Muscle of leg (tissue), 11 donors: ENCODE results near the gene GLB1L. TPM values are rescaled to one million over a fixed set of nuclear protein-coding genes. Genes with fewer than 3 reads are reported as not detected.
"Not testable (repeated sequence)": the region's sequence is repeated elsewhere in the genome, so short reads cannot be mapped to it uniquely, and the experiment has no call there.

Experiments used
- DNase-seq: peaks from one replicate; pipeline ENCODE4 v3.0.0; 2013
- H3K27ac ChIP-seq: one replicate; pipeline ENCODE4 v1.5.1; 2013; ENCODE audit warnings: mild to moderate bottlenecking, low read length, control low read depth
- H3K27me3 ChIP-seq: one replicate; pipeline ENCODE4 v1.6.1; 2013; ENCODE audit warnings: low read length; ENCODE audit not compliant: control insufficient read depth, insufficient read depth
- H3K36me3 ChIP-seq: one replicate; pipeline ENCODE4 v1.6.1; 2013; ENCODE audit warnings: low read length; ENCODE audit not compliant: control insufficient read depth, insufficient read depth
- H3K4me1 ChIP-seq: one replicate; pipeline ENCODE4 v1.6.1; 2013; ENCODE audit warnings: low read length; ENCODE audit not compliant: control insufficient read depth, insufficient read depth
- H3K4me3 ChIP-seq: one replicate; pipeline ENCODE4 v1.5.1; 2013; ENCODE audit warnings: low read length, control low read depth
- H3K9me3 ChIP-seq: replicated peaks from 2 replicates; pipeline ENCODE4 v1.6.1; 2013; ENCODE audit warnings: low read depth, low read length; ENCODE audit not compliant: control insufficient read depth
- WGBS: methylation state at CpG from one replicate; pipeline ENCODE4 v1.1.5; 2013; ENCODE audit warnings: missing lambda C conversion rate; ENCODE audit not compliant: insufficient coverage; 5-methylcytosine and 5-hydroxymethylcytosine counted together
- polyA plus RNA-seq, 8 donors: library from polyadenylated mRNA; unstranded; fragments of 120-200 nt; gene quantifications; one replicate each; pipeline versions ENCODE4 v1.2.1 to v1.2.3, GENCODE V29; 2013; ENCODE audit warnings: inconsistent platforms in 1 of 8, low replicate concordance in 1 of 8; ENCODE audit not compliant: insufficient read length in 8 of 8, insufficient read depth in 1 of 8
- total RNA-seq: library from RNA; stranded (reverse); fragments of 120-200 nt; gene quantifications from one replicate; pipeline ENCODE4 v1.2.4, GENCODE V29; 2013

GLB1L gene
- total and polyA plus RNA-seq, 9 donors = 3.3 to 9.9 (median 6.0) TPM

DNA sequence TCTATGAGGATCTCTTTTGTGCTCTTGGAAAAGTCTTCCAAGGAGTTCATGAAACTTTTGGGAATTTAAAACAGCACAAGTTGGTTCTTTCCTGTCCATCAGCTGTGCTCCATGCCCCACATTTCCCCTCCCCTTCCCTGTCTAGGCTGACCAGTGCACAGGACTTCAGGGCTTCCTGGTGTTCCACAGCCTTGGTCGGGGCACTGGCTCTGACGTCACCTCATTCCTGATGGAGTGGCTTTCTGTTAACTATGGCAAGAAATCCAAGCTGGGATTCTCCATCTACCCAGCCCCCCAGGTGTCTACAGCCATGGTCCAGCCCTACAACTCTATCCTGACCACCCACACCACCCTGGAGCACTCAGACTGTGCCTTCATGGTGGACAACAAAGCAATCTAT is 25.8 kb upstream of the GLB1L start:
- Histone ChIP-seq H3K4me3 (no peak overlapping the region), H3K27ac (no peak overlapping the region), H3K9me3 (no peaks in the 10 kb centered on the region), H3K36me3 (no peaks in the 10 kb centered on the region), H3K4me1 (peaks cover 7% of the 10 kb centered on the region), H3K27me3 (peaks cover 15% of the 10 kb centered on the region)
- no peak for DNase-seq
- 80% methylated on average over 1 of the region's 2 CpGs for WGBS

DNA sequence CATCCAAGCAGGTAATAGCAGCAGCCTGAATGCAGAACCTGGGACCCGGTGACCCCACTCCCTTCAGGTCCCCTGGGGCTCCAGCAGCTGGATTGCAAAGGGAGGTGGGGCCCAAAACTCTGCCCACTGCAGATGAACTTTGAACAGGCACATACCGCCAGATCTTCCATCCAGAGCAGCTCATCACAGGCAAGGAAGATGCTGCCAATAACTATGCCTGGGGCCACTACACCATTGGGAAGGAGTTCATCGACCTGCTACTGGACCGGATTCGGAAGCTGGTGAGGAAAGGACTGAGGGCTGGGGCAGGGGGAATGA is 24.8 kb upstream of the GLB1L start:
- 92% methylated on average over 5 of the region's 5 CpGs for WGBS
- Histone ChIP-seq H3K36me3 (no peaks in the 10 kb centered on the region), H3K9me3 (no peaks in the 10 kb centered on the region), H3K4me1 (peaks cover 7% of the 10 kb centered on the region), H3K27ac (no peak overlapping the region), H3K27me3 (peaks cover 16% of the 10 kb centered on the region), H3K4me3 (no peak overlapping the region)
- DNase-seq = no peak

DNA sequence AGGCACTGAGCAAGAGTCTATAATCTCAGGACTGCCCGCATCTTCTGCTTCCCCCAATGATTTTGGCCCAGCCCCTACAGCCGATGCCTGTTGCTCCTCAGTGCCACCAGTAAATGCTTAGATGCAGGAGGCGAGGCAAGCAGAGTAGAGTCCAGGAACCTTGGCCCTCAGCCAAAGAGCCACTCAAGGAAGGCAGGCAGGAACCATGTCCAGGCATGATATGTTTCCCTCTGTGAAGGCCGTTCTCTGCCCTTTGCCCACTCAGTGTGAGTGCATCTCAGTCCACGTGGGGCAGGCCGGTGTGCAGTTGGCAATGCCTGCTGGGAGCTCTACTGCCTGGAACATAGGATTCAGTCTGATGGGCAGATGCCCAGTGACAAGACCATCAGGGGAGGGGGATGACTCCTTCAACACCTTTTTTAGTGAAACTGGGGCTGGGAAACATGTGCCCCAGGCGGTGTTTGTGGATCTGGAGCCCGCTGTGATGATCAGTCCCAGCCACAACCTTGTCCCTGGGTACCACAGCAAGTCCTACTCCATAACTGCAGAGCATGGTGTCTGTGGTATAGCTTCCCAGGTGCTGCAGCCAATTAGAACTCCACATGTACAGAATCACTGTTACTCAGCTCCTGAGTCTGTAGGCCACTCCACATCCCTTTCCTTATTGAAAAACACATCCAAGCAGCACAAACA is 24.3 kb upstream of the GLB1L start:
- peaks cover 7% of the 10 kb centered on the region for H3K4me1 ChIP-seq
- H3K9me3 ChIP-seq = no peaks in the 10 kb centered on the region
- H3K27ac ChIP-seq = no peak overlapping the region
- H3K36me3 ChIP-seq = no peaks in the 10 kb centered on the region
- no peak overlapping the region for H3K4me3 ChIP-seq
- no peak for DNase-seq
- 65% methylated on average over 8 of the region's 8 CpGs for WGBS
- peaks cover 18% of the 10 kb centered on the region for H3K27me3 ChIP-seq

DNA sequence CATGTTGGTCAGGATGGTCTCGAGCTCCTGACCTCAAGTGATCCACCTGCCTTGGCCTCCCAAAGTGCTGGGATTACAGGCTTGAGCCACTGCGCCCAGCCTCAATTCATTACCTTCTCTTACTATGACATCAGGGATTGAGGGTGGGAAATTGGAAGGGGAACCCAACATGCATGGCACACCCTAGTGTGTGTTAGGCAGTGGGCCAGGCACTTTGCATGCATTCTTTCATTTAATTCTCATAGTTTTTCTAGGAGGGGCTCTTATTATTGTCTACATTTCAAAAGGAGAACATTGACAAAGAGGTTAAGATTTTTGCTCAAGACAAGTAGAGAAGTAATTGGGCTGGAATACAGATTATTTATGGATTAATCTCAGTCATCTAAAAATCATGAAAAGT is 23.1 kb upstream of the GLB1L start:
- H3K4me3 ChIP-seq = no peak overlapping the region
- peaks cover 18% of the 10 kb centered on the region for H3K27me3 ChIP-seq
- H3K9me3 ChIP-seq = no peaks in the 10 kb centered on the region
- no peak for DNase-seq
- no CpG with 5 or more reads among the region's 2 CpGs for WGBS
- no peak overlapping the region for H3K27ac ChIP-seq
- no peaks in the 10 kb centered on the region for H3K4me1 ChIP-seq
- H3K36me3 ChIP-seq = no peaks in the 10 kb centered on the region

DNA sequence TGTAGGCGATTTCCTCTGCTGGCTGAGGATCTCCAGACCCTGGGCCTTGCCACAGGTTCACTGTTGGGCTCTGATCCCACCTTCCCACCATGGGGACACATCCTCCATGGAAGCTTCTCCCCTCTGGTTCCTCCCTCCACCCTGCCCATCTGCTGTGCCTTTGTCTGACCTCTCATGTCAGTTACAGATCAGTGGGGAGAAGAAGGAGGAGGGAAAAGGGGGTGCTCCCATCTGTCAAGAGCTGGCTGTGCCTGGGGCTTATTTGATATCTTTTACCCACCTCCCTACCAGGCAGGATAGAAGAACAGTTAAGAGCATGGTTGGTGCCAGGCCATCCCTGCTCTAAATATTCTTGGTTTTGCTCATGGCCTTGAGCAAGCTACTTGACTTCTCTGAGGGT is 21.6 kb upstream of the GLB1L start:
- no peaks in the 10 kb centered on the region for H3K9me3 ChIP-seq

DNA sequence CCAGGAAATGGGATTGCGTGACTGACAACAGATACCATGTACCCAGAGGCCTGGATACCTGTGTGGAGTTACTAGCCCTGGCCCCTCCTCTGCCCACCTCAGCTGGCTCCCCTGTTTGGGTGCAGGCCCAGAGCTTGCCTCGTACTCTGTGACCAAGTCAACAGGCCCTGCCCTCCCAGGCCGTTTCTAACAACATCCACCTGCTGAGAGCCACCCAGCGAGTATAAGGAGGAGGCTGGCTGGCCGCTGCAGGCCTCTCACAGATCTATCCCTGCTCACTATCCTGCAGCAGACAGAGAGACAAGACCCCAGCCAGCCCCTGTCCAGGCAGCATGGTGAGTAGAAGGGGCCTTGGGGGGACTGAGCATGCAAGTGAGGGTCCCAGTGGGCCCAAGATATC is 21.0 kb upstream of the GLB1L start:
- WGBS = 35% methylated on average over 2 of the region's 5 CpGs
- Histone ChIP-seq H3K4me1 (no peaks in the 10 kb centered on the region), H3K4me3 (no peak overlapping the region), H3K36me3 (no peaks in the 10 kb centered on the region), H3K9me3 (no peaks in the 10 kb centered on the region), H3K27me3 (peaks cover 13% of the 10 kb centered on the region), H3K27ac (no peak overlapping the region)
- DNase-seq = no peak

More for the DNA sequence above, 21.6 kb upstream of the GLB1L start:
- H3K27ac ChIP-seq = no peak overlapping the region
- DNase-seq = no peak
- no peak overlapping the region for H3K4me3 ChIP-seq
- WGBS = no CpG with 5 or more reads among the region's 1 CpG
- peaks cover 13% of the 10 kb centered on the region for H3K27me3 ChIP-seq
- H3K36me3 ChIP-seq = no peaks in the 10 kb centered on the region
- no peaks in the 10 kb centered on the region for H3K4me1 ChIP-seq

DNA sequence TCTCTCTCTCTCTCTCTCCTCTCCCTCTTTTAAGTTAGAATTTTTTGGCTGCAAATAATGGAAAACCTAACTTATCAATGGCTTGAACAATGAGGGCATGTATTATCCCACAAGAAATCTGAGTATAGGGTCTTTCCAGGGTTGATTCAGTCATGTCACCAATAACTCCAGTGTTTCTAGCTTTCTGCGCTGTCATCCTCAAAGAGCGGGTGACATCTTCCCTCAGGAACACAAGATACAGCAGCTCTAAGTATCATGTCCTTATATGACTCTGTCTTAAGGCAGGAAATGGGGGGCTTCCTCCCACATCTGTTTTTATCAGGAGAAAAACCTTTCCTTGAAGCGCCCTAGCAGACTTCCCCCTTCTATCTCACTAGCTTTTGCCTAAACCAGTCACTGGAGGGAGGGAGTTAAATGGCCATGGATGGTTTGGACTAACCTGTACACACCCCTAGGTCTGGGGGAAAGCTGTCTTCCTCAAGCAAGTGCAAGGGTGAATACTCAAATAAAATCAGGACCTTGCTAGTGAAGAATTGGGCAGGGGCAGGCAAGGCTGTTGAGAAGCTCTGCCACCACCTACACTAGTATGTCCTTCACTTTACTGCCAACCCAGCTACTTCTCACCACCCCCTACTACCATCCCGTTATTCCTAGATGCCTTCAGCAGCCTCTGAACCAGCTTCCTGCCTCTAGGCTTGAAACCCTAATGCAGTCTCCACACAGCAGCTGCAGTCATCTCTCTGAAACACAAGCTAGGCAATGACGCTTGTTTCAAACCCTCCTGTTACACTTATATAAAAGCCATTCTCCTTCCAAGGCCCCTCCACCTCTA is 16.0 kb upstream of the GLB1L start:
- Histone ChIP-seq H3K4me3 (no peak overlapping the region), H3K4me1 (no peaks in the 10 kb centered on the region), H3K27me3 (peaks cover 20% of the 10 kb centered on the region), H3K36me3 (no peaks in the 10 kb centered on the region), H3K27ac (no peak overlapping the region), H3K9me3 (no peaks in the 10 kb centered on the region)
- WGBS = 51% methylated on average over 2 of the region's 5 CpGs
- DNase-seq = no peak

DNA sequence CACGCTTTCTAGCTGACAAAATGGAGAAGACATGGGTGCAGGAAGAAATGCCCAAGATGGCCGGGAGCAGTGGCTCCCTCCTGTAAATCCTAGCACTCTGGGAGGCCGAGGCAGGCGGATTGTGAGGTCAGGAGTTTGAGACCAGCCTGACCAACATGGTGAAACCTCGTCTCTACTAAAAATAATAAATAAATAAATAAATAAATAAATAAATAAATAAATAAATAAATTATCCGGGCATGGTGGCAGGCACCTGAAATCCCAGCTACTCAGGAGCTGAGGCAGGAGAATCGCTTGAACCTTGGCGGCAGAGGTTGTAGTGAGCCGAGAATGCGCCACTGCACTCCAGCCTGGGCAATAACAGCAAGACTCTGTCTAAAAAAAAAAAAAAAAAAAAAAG is 13.7 kb upstream of the GLB1L start:
- H3K36me3 ChIP-seq, H3K4me1 ChIP-seq, H3K27ac ChIP-seq, H3K9me3 ChIP-seq, H3K4me3 ChIP-seq, DNase-seq: not testable (repeated sequence)
- 88% methylated on average over 4 of the region's 10 CpGs for WGBS
- H3K27me3 ChIP-seq = peaks cover 38% of the 10 kb centered on the region

DNA sequence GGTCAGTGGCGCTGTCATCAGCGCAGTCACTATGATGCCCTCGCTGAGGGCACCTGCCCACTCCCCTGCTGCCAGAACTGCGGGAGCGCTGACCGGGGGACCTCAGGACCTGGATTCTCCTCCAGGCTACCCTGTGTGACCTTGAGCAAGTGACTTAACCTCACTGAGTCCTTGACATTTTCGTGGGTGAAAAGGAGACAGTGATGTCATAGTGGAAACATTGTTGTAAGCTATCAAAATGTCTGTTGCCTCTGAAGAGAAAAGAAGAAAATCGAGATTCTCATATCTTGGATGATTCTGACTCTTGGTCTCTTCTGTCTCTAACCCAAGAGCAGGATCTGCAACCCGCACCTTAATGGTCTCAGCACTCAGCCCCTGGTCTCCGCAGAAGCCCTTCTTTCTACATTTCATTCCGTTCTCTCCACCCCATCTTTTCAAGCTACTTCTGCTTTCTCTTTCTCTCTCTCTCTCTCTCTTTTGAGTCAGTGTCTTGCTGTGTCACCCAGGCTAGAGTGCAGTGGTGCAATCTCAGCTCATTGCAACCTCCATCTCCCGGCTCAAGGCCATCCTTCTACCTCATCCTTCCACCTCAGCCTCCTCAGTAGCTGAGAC is 9.5 kb upstream of the GLB1L start:
- peak overlapping the region; percentile 60 for H3K4me3 ChIP-seq
- peaks cover 61% of the 10 kb centered on the region for H3K27me3 ChIP-seq
- DNase-seq = no peak
- H3K36me3 ChIP-seq = peaks cover 12% of the 10 kb centered on the region
- no peaks in the 10 kb centered on the region for H3K9me3 ChIP-seq
- H3K4me1 ChIP-seq = peaks cover 43% of the 10 kb centered on the region
- H3K27ac ChIP-seq = no peak overlapping the region
- WGBS = 17% methylated on average over 9 of the region's 12 CpGs

DNA sequence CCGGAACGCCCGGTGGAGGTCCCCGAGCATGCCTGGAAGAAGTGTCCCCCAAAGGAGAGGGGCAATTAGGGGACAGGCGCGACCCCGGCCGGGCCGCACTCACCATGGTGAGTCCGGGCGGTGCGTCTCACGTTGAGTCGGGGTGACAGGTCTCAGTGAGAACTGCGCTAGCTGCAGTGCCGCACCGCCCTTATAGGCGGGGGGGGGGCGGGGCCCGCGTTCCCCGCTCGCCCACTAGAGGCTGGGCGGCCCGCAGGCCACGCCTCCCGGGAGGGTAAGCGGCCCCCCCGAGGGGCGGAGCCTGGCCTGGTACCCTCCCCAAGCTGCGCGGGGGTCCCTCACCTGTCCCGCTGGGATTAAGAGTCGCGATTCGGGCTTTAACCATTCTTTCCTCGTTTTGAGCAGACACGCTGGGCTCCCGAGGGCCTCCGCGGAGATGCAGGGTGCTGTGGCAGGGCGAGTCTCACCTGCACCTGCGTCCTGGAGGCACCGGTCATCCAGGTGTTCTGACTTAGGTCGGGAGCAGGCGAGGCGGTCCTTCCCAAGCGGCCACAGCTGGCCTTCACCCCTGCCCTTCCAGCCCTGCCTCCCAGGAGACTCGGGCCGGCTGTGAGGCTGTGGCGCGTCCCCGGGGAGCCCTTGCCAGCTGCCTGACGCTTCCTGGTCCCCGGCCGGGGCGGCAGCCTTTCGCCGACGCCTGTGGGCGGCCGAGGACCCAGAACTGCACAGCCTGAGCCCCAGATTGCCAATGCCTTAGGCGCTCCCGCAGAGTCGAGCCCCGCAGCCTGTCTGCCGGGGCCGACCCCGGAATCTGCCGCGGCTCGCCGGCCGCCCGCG is 8.7 kb upstream of the GLB1L start, which contains the start of gene TUBA4A:
Gene TUBA4A, minus strand, starts transcription at position 166 of the 837 bp plus-strand sequence. Its CDS starts 60 bp downstream, at position 106.
- Histone ChIP-seq H3K27ac (peak within 1 kb of the TSS; percentile 84), H3K36me3 (peaks cover 16% of the 10 kb centered on the region), H3K27me3 (peaks cover 59% of the 10 kb centered on the region), H3K9me3 (no peaks in the 10 kb centered on the region), H3K4me3 (peak within 1 kb of the TSS; percentile 60), H3K4me1 (peaks cover 48% of the 10 kb centered on the region)
- DNase-seq = peak; percentile 64
- WGBS = under 1% methylated on average over 75 of the region's 76 CpGs
